RWPE2 (cell line): ENCODE measurements around the gene NEUROD2.
A peak's percentile ranks its signal among the peaks of the same experiment; 100 is the strongest.

Source experiments
- ATAC-seq: fragments of 200-7000 bp; cut with Tn5 transposase; 3 replicates; pipeline ENCODE4 v1.9.1; 2021; ENCODE audit warnings: low read depth
- DNase-seq: peaks from one replicate; pipeline ENCODE4 v3.0.0-alpha.2; 2020; ENCODE audit warnings: low spot score
- H3K27ac ChIP-seq: fragments of 450-650 bp; 2 replicates; pipeline ENCODE4 v1.5.1; 2017; ENCODE audit warnings: mild to moderate bottlenecking; ENCODE audit not compliant: poor library complexity, severe bottlenecking
- H3K27me3 ChIP-seq: fragments of 250-450 bp; sonication (Bioruptor Pico); 2 replicates; pipeline ENCODE4 v1.5.1; 2021; ENCODE audit warnings: mild to moderate bottlenecking, moderate library complexity; ENCODE audit not compliant: insufficient read depth, poor library complexity, severe bottlenecking
- H3K36me3 ChIP-seq: fragments of 250-450 bp; sonication (Bioruptor Pico); 2 replicates; pipeline ENCODE4 v1.5.1; 2020; ENCODE audit warnings: low read depth, mild to moderate bottlenecking, moderate library complexity
- H3K4me1 ChIP-seq: fragments of 250-450 bp; sonication (Bioruptor Pico); 2 replicates; pipeline ENCODE4 v1.5.1; 2021; ENCODE audit warnings: mild to moderate bottlenecking, moderate library complexity; ENCODE audit not compliant: insufficient read depth, poor library complexity, severe bottlenecking
- H3K4me3 ChIP-seq: fragments of 250-450 bp; sonication (Bioruptor Pico); 2 replicates; pipeline ENCODE4 v1.5.1; 2021; ENCODE audit warnings: mild to moderate bottlenecking, moderate library complexity; ENCODE audit not compliant: severe bottlenecking
- H3K9me3 ChIP-seq: fragments of 250-450 bp; sonication (Bioruptor Pico); 2 replicates; pipeline ENCODE4 v1.5.1; 2021; ENCODE audit warnings: mild to moderate bottlenecking, moderate library complexity; ENCODE audit not compliant: severe bottlenecking
- CTCF ChIP-seq: fragments of 450-650 bp; IDR thresholded peaks from one replicate; pipeline ENCODE4 v1.5.1; 2017; ENCODE audit warnings: mild to moderate bottlenecking, moderate library complexity; ENCODE audit not compliant: poor library complexity, severe bottlenecking

The NEUROD2 gene

GRCh38 chr17:39606434-39607056, 1.2 kb downstream of the NEUROD2 start:
- no peak for TF ChIP-seq CTCF
- no peaks in the 10 kb centered on the region for H3K9me3 ChIP-seq
- H3K27me3 ChIP-seq, result peaks cover 80% of the 10 kb centered on the region
- H3K4me3 ChIP-seq, result peak overlapping the region; percentile 8
- no peak for DNase-seq
- no peak overlapping the region for H3K27ac ChIP-seq
- peaks cover 7% of the 10 kb centered on the region for H3K4me1 ChIP-seq
- peak; percentile 28; the same call in 1 of the 3 replicates for ATAC-seq
- H3K36me3 ChIP-seq, result no peaks in the 10 kb centered on the region

- TF ChIP-seq CTCF, result no peak
- Histone ChIP-seq H3K36me3 (no peaks in the 10 kb centered on the region), H3K27me3 (peaks cover 88% of the 10 kb centered on the region), H3K4me1 (peaks cover 7% of the 10 kb centered on the region), H3K9me3 (no peaks in the 10 kb centered on the region), H3K4me3 (no peak overlapping the region), H3K27ac (no peak overlapping the region)
- no peak for DNase-seq
- ATAC-seq, result peak; percentile 43
These were observed 2.0 kb downstream of the NEUROD2 start for GRCh38 chr17:39605492-39606433.

DNA sequence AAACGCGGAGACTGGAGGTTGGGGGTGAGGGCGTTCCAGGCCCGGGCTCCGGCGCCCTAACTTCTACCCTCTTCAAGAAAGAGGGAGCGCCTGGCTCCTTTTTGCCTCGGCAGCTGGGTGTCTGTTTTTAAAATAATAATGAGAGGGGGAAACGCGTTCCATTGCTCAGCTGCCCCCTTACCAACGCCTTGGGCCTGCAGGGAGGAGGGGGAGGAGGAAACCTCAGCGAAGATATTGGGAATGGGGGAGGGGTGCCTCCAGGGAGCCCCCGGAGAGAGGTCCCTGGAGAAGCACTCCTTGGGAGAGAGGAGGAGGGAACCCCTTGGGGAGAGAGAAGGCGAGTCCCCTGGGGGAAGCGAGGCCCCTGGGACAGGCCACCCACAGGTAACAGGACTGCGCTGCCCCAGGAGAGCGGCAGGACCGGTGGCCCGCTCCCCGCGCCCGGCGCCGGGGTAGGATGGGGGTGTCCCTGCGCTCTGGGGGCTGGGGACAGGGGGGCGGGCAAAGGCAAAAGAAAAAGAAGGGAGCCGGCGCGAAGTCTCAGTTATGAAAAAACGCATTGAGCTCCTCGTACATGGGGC, 2.7 kb downstream of the NEUROD2 start:
- ATAC-seq (no peak), DNase-seq (no peak)
- Histone ChIP-seq H3K27ac (no peak overlapping the region), H3K4me1 (peaks cover 7% of the 10 kb centered on the region), H3K9me3 (no peaks in the 10 kb centered on the region), H3K27me3 (peaks cover 95% of the 10 kb centered on the region), H3K36me3 (no peaks in the 10 kb centered on the region), H3K4me3 (no peak overlapping the region)
- no peak for TF ChIP-seq CTCF

DNA sequence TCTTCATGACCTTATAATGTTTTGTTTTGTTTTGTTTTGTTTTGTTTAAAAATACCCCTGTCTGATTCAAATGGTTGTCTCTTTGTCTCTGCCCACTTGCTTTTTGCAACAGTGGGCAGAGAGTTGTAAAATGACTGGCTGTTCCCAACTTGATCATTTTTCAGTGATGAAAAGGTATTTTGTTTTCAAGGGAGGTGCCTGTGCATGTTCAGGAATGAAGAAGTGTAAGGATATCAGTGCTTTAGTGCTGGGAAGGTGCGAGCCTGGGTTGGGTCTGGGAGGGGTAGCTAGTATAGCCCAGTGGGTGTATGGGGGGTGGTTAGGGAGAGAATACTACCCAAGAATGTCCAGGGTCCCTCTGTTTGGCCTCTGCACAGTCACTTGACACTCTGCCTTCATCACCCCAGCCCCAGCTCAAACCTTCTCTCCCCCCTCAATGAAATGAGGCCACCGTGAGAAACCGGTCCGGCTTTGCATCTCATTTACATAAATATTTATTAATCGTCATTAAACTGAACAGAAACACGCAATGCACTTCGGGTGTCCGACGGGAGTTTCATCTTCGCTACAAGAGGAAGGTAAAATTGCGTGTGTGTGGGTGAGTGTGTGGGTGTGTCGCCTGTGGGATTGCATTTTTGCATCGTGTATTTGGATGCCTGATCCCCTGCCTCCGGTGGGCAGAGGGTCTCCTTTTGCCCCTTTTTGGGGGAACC, 4.3 kb downstream of the NEUROD2 start:
- Histone ChIP-seq H3K36me3 (no peaks in the 10 kb centered on the region), H3K27me3 (peaks cover 100% of the 10 kb centered on the region), H3K9me3 (no peaks in the 10 kb centered on the region), H3K27ac (no peak overlapping the region), H3K4me1 (peaks cover 7% of the 10 kb centered on the region), H3K4me3 (no peak overlapping the region)
- no peak for TF ChIP-seq CTCF
- ATAC-seq, result no peak
- no peak for DNase-seq
